ENCODE results near the gene ENO3.

The ENO3 gene

DNA sequence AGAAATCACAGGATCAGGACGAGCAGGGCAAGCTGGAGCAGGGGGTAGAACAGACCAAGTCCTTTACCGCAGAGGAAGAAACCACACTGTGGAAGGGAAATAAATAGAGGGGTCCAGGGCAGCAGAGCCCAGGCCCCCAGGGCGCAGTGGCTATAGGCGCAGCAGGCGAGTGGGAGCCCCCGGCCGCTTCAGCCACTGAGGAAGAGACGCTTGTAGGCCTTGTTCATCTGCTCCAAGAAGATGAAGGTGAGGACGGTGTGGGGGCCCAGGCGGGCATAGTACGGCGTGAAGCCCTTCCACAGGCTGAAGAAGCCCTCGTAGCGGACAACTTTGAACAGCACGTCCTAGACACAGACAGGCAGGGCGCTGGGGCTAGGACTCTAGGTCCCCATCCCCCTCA, 13.4 kb upstream of the ENO3 start:
- no peak for DNase-seq (ENCODE audit: low read depth)

DNA sequence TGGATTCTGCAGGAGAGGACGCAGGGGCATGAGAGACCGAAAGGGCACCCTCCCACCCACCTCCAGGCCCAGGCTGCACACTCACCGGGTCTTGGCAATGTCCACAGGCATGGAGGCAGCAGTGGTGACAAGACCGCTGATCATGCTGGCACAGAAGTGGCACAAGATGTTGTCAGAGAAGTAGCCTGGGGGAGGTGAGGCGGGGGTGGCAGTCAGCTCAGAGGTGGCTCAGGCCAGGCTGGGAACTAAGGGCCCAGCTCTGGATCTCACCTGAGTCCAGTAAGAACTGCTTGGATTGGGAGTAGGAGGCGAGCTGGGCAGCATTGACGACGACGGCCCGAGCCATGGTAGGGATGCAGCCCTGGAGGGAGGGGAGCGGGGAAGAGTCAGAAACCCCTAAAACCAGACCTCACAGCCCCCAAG, 12.8 kb upstream of the ENO3 start:
- no peak for DNase-seq (ENCODE audit: low read depth)

DNA sequence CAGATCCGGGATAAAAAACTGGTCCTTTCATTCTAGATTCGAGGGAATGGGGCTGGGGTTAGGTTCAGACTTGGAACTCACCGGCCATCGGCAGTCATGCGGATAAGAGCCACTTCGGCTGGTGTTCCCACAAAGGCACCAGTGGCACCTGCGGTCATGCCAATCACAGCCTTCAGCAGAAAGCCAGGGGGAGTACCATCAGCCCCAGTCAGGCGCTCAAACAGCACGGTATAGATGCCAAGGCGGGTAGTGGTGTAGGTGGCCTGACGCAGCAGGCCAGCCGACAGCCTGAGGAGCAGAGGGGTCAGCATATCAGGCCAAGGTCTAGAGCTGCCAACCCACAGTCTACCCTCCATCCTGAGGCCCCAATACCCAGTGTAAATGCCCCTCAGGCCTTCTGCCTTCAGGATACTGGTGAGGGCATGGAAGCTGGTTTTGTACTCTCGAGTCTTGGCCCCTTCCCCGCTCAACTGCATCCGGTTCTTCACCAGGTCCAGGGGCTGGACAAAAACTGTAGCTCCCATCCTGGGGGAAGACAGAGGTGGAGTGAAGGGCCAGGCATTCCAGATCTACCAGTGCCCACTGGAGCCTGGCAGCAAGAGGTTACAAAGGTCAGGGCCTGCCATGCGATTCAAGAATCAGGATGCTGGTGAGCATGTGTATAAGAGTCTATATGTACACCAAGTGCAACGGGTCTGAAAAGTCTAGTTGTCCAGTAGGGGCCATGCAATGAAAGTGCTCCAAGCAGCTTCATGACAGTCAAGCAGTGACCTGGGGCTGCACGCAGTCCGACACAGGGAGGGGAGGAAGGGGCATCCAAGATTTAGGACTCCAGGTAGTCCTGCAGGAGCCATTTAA, 12.0 kb upstream of the ENO3 start:
- DNase-seq (ENCODE audit: low read depth), result no peak

DNA sequence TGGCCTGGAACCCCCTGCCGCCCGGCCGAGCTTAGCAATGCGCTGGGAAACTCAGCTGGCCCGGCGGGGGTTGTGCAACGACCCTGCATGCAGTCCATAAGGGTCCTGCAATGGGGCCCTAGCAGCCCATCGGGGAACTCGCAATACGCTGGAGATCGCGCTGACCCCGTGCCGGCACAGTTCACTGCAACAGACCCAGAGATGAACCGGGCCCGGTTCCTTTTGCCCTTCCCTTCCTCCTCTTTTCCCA, 11.4 kb upstream of the ENO3 start:
- no peak for DNase-seq (ENCODE audit: low read depth)

DNA sequence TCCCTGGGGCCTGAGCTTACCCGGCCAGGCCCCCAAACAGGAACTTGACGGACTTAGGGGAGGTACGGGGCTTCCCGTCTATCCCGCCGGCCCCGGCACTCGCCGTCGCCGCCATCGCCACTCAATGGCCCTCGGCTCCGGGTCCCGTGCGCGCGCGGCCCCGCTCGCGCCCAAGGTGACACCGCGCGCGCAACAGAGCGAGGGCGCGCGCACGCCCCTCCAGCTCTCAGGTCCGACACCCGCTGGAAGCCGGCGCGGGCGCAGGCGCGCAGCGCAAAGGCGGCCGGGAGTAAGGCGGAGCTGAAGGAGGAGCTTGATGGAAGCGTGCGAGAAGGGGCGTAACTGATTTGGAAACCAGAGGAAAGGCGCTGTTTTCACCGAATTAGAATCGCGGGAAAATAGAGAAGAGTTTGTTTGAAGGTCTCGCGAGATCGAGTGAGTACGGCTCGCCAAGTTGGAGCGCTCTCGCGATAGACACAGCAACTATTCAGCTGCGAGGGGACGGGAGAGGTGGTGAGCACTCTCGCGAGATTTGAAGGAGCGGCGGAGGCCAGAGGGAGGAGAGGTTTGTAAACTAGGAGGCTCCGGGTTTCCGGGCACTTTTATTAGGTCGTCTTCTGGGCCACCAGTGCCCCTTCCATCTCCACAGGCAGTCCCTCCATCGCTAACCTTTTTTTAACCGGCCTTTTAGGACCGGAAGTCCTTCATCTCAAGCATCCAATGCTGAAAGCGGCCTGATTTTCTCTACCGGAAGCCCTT, 10.9 kb upstream of the ENO3 start, which contains the start of the genes RNF167 and SLC25A11:
Gene RNF167, plus strand, starts transcription at position 473 of the 759 bp plus-strand sequence. CDS start 642 bp downstream, outside the sequence.
Gene SLC25A11, minus strand, starts transcription at position 251 of the 759 bp plus-strand sequence. Its CDS starts 136 bp downstream, at position 115.
- DNase-seq (ENCODE audit: low read depth), result peak; percentile 87

DNA sequence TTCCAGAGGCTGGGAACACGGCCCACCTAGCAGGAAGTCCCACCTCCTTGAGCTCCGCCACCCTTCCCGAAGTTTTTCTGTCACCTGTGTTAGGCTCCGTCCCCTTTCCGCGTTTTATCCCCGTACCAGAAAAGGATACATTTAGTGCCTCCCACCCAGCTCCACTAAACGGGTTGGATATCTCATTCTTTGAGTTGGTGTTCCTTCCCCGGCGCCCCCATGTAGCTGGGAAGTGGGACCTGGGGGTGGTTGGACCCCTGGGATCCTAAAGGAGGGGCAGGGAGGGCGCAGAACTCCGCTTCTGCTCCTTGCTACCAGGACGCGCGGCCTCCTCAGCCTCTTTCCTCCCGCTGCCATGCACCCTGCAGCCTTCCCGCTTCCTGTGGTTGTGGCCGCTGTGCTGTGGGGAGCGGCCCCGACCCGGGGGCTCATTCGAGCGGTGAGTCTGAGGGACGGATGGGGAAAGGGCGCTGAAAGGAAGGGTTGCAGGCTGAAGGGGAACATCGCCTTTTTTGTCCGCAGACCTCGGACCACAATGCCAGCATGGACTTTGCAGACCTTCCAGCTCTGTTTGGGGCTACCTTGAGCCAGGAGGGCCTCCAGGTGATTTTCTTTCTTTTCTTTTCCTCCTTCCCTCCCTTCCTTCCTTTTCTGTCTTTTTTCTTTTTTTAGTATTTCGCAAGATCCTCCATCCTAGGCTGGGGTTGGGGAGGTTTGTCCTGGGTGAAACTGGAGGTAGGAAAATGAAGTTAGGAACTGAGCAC, 10.2 kb upstream of the ENO3 start:
- DNase-seq (ENCODE audit: low read depth), result no peak

DNA sequence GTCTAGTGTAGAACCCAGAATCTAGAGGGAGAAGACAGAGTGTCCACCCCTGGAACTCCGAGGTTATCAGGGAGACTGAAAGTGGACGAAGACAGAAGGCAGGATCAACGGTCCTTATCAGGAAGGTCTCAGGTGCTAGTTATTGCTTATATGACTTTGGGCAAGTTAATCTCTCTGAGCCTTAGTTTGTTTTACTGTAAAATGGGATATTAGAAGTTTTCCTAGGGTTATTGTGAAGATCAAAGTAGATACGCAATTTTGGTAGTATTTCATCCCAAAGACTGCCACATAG, 9.7 kb upstream of the ENO3 start:
- DNase-seq (ENCODE audit: low read depth), result no peak

DNA sequence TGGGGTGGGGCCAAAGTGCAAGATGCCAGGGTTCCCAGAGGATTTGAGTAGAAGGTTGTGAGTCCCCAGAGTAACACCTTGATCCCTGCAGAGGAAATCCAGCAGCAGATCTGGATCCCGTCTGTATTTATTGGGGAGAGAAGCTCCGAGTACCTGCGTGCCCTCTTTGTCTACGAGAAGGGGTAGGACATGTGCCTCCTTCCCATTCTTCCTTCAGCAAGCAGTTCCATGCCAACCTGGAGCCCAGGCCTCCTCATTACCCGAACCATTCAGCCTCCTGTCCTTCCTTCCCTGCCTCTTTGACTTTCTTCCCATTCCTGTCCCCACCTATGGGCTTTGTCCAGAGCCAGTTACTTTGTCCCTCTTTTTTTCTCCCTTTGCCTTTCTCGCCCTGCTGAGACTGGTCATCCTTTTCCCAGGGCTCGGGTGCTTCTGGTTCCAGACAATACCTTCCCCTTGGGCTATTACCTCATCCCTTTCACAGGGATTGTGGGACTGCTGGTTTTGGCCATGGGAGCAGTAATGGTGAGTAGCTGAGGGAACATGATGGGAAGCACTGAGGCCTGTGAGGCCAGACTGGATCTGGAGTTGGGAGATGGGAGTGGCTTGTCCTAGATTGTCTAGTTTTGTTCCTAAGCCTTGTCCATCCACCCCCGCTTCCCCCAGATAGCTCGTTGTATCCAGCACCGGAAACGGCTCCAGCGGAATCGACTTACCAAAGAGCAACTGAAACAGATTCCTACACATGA, 8.0 kb upstream of the ENO3 start:
- no peak for DNase-seq (ENCODE audit: low read depth)

DNA sequence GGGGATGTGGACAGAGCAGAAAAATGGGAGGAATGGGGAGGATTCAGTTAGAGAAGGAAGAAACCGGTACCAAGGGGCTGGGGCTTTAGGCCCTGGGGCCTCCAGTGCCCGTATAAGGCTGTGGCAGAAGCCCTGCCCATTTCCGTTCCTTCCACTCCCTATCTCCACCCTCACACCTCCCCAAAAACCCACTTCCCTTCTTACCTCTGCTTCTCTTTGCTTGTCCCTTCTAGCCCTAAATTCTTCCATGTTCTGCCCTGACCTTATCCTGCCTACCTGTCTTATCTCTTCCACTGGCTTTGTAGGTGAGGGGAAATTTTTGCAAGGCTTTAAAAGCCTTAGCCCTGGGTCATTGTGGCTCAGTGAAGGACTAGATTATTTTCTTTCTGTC, 6.8 kb upstream of the ENO3 start:
- no peak for DNase-seq (ENCODE audit: low read depth)

DNA sequence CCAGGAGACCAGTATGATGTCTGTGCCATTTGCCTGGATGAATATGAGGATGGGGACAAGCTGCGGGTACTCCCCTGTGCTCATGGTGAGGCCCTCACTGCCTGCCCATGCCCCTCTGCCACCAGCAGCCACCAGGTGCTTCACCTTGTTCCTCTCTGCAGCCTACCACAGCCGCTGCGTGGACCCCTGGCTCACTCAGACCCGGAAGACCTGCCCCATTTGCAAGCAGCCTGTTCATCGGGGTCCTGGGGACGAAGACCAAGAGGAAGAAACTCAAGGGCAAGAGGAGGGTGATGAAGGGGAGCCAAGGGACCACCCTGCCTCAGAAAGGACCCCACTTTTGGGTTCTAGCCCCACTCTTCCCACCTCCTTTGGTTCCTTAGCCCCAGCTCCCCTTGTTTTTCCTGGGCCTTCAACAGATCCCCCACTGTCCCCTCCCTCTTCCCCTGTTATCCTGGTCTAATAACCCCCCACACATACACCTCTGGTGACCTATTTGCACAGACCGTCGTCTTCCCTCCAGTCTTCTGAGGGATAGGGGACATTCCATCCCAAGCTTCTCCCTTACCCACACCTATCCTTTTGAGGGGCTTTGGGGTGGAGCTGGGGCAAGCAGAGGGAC, 6.3 kb upstream of the ENO3 start:
- no peak for DNase-seq (ENCODE audit: low read depth)

DNA sequence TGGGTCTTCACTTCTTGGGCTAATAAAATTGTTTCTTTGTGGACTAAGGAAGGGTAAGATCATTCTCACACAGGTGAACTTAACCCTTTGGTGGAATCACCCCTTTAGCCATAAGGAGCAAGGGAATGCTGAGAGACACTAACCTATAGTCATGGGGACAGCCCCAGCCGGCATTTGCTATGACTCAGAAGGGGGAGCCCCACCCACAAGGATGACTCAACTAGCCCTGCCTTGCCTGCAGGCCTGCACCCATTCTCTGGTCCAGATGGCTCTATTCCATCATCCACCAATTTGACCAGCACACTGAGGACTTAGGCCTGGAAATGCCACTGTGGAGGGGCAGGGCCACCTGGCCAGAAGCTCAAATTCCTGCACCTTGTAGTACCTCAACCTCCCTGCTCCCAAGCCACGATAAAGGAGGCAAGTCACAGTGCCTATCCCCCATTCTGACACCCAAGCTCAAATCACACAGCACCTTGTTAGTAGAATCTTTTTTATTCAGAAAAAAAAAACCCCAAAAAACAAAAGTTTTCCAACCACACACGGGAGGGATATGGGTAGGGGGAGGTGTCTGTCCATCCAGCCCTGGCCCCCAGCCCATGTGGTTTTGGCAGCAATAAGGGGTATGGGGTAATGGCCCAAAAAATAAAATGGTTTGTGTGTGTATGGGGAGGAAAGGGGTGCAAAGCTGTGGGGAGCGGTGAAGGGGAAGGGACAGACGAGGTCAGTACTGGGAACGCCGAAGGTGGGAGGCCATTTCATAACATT, 5.6 kb upstream of the ENO3 start:
- DNase-seq (ENCODE audit: low read depth), result peak; percentile 68

DNA sequence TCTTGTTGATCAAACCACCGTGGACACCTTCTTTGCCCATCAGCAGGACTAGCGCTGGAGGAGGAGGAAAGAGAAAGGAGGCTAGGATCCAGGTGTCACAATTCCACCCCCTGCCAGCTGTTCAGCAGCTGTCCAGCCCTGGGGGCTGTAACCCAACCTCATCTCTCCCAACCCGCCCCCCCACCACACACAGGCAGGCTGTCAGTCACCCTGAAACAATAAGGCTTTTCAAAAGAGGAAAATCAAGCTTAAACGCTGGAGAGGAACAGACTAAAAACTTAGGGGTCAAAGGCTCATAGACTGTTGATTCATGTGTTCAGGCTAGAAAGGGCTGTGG, 5.0 kb upstream of the ENO3 start:
- no peak for DNase-seq (ENCODE audit: low read depth)

DNA sequence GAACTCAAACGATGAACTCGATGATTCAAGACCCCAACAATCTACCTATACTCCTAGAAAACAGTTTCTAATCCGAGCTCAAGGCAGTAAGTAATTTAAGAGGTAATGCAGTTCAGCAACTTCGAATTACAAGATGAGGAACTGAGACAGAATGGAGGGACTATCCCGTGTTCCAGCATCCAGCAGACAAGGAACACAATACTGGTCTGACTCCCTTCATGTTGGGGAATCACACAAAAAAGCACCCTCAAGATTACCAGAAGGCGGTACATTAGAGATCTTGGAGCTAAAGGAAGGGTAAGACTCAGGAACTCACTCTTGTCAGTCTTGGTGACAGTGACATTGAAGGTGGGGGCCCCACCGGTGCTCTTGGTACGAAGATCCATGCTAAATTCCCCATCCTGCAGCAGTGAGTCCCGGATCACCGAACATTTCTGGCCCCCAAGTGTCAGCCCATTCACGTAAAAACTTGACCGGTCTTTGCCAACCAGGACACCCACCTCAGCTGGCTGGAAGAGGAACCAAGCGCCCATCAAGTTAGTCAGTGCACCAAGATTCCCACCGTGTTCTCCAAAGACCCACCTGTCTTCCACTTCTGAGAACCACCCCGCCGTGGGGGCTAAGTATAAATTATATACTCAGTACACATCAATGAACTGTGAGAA, 4.5 kb upstream of the ENO3 start:
- DNase-seq (ENCODE audit: low read depth), result no peak

DNA sequence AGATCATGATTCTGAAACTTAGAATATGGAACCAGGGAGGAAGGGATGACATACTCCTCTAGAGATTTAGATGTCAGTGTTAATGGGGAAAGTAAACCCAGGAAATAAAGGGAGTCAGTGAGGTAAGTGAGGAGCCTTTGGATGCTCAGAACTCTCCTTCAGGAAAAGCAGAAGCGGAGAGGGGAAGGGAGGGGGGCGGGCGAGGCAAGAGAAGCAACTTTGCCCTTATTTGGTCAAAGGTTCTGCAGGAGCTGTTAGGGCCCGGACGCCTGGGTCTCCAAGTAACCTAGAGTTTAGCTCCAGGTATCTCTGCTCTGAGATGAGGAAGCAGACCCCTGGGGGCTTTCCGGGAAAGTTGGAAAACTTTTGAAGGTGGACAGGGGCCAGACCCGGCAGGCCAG, 3.9 kb upstream of the ENO3 start:
- no peak for DNase-seq (ENCODE audit: low read depth)

DNA sequence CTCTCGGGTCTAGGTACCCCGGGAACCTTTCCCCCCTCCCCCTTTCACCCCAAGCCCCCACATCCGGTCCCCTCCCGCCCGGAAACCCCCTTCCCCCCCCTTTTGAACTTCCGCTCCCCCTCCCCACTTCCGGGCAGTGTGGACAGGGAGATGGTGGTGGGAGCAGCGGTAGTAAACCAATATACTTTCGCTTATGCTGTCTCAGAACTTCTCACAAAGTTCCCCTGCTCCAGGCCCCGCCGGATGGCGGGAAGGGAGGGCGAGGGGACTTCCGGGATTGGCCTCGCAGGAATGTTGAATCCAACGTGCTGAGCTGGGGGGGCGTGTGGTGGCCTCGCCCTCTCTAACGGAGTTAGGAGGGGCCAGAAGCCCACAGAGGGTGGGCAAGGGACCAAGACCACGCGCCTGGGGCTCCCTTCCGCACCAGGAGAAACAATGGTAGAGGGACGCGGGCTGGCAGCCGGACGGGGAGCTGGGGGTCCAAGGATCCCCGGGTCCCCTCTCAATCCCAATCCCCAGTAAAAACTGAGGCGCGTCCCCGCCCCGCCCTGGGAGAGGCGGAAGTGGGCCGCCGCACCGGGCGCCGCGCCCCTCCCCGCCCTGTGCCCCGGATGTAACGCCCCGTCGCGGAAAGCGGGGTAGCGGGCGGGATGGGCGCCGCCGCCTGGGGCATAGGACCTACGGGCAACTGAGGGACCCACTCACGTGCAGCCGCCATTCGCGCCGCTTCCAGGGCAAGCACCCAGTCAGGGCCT, 3.3 kb upstream of the ENO3 start:
- peak; percentile 60 for DNase-seq (ENCODE audit: low read depth)

DNA sequence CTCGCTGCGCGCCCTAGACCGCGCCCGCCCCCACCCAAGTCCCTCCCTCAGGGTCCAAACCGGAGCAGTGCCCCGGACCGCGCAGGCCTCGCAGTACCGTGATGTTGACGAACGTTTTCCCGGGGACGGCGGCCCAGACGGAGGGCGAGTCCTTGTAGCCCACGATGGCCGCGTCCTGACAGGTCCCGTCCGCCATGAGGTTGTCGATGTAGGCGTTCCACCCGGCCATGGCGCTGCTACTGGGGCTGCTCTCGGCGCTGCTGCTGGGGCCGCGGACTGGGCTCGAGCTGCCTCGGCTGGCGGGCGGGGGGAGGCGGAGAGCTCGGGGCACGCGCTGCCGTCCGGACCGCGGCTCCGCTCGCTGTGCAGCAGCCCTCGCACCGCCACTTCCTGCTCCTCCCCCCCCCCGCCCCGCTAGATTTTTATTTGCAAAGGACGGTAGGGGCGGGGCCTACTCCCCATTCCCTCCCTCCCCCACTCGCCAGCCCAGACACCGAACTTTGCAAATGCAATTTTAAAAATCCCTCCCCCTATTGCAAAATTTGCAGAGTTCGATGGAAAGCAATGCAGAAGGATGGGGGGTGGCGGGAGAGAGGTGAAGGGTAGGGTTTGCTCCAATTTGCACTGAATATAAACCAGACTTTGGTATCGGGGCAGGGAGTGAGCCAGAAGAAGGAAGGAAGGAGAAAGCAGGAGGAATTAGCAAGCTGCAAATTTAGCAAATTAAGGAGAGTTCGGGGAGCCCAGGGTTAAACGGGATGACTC, 2.6 kb upstream of the ENO3 start, which contains the start of gene PFN1:
Gene PFN1, minus strand, starts transcription at position 365 of the 765 bp plus-strand sequence. Its CDS starts 136 bp downstream, at position 229.
- DNase-seq (ENCODE audit: low read depth), result peak; percentile 87

DNA sequence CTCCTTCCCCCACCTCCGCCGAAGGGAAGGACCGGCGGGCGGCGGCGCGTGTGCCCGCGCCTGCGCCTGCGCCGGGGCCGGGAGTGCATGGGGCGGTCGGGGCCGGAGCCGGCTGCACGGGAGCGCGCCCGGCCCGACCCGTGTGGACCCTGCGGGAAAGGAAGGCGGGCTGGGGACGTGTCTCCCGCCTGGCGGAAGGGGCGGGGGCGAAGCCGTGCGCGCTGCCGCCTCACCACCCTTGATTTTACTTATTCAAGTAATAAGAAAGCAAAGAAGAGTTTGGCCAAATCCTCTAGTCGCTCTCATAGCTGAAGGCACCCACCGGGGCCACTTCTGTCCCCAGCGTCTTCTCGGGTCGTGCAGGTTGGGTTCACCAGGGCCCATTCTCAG, 2.0 kb upstream of the ENO3 start:
- peak; percentile 47 for DNase-seq (ENCODE audit: low read depth)

DNA sequence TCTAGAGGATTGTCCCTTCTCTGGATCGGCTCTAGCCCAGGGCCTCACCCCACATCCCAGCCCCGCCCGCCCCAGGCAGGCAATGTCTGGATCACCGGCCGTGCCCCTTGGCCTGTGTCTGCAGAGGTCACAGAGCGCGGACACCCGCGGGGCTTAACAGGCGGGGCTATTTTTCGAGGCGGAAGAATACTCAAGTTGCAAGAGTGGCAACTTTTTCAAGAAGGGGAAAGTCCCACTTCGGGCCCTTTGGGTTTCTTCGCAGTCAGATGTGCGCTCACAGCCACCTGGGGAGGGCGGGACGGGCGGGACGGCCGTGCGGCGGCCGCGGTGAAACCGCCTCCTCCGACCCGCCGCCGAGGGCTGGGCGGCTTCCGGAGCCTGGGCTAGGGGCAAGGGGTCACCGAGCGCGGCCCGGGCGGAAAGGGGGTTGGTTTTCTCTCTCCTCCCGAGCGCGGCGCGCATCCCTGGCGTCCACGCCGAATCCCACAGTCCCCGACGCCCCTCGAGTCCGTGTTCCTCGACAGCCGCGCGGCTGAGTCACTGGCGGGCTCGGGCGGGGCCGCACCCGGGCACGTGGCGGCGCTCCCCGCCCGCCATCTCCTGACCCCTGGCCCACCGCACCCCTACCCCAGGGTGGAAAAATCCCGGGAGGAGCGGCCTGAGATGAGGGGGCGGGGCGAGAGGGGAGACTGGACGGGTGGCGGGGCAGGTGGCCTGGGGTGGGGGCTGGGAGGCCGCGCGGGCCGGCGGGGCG, 1.4 kb upstream of the ENO3 start:
- peak; percentile 61 for DNase-seq (ENCODE audit: low read depth)

Measured in activated T-cell treated with anti-CD3 and anti-CD28 coated beads for 1 hour (primary cell).